GM18873 (cell line): ENCODE results near the gene NYAP1.
A peak's percentile ranks its signal among the peaks of the same experiment; 100 is the strongest.

Experiments used
- ATAC-seq: cut with Tn5 transposase; IDR thresholded peaks from one replicate; pipeline ENCODE4 v1.9.1; 2021; ENCODE audit warnings: mild to moderate bottlenecking, moderate library complexity, moderate number of reproducible peaks; ENCODE audit not compliant: unreplicated experiment, low FRiP score

Gene NYAP1

GRCh38 chr7:100456562-100456961 lies 27.2 kb upstream of the NYAP1 start:
- ATAC-seq = no peak

GRCh38 chr7:100457033-100457432 lies 26.7 kb upstream of the NYAP1 start:
- no peak for ATAC-seq

GRCh38 chr7:100464210-100464660 lies 19.5 kb upstream of the NYAP1 start, which contains the start of gene SPACDR:
SPACDR (minus strand) TSS chr7:100464260; CDS start chr7:100464025, 235 bp downstream.
- no peak for ATAC-seq

- ATAC-seq = no peak
Measured at GRCh38 chr7:100464791-100465190, 18.9 kb upstream of the NYAP1 start.

GRCh38 chr7:100465299-100465698 lies 18.4 kb upstream of the NYAP1 start:
- ATAC-seq = no peak

- ATAC-seq = no peak
Measured at GRCh38 chr7:100465702-100466311, 17.9 kb upstream of the NYAP1 start.

GRCh38 chr7:100466653-100467605 lies 16.8 kb upstream of the NYAP1 start:
- ATAC-seq = no peak

- no peak for ATAC-seq
Measured at GRCh38 chr7:100467638-100468373, 15.9 kb upstream of the NYAP1 start.

- no peak for ATAC-seq
Measured at GRCh38 chr7:100469227-100470044, 14.3 kb upstream of the NYAP1 start.

GRCh38 chr7:100471021-100471420 lies 12.7 kb upstream of the NYAP1 start:
- no peak for ATAC-seq

- ATAC-seq = no peak
Measured at GRCh38 chr7:100472121-100472851, 11.4 kb upstream of the NYAP1 start.

- ATAC-seq = no peak
Measured at GRCh38 chr7:100472854-100473499, 10.8 kb upstream of the NYAP1 start.

- no peak for ATAC-seq
Measured at GRCh38 chr7:100475549-100475948, 8.2 kb upstream of the NYAP1 start.

- ATAC-seq = no peak
Measured at GRCh38 chr7:100476101-100476780, 7.5 kb upstream of the NYAP1 start.

- ATAC-seq = no peak
Measured at GRCh38 chr7:100476903-100477870, 6.5 kb upstream of the NYAP1 start.

- no peak for ATAC-seq
Measured at GRCh38 chr7:100477871-100478267, 5.9 kb upstream of the NYAP1 start.

- ATAC-seq = peak; percentile 38
Measured at GRCh38 chr7:100478958-100479660, 4.6 kb upstream of the NYAP1 start, which contains the start of gene TSC22D4. TSC22D4 (minus strand) TSS chr7:100479214; CDS start chr7:100478038, 1,176 bp downstream.
